ENCODE results near the gene STXBP2.

- no peak for TF ChIP-seq YY1 (IDR thresholded peaks at IDR 0.05; ENCODE audit: low read depth)
- TF ChIP-seq REST (IDR thresholded peaks at IDR 0.05; ENCODE audit: low read depth): no peak
- no peak for TF ChIP-seq MAX (IDR thresholded peaks at IDR 0.05)
- no peak for TF ChIP-seq ZBTB7A (IDR thresholded peaks at IDR 0.05; ENCODE audit: low read depth)
Measured at GRCh38 chr19:7623725-7624603, 12.9 kb upstream of the STXBP2 start.
